Adipocyte (in vitro differentiated cells): ENCODE results near the gene TCF4.
A peak's percentile ranks its signal among the peaks of the same experiment; 100 is the strongest.

Experiments
- DNase-seq: peaks from one replicate; pipeline ENCODE4 v3.0.0-alpha.2; 2015; ENCODE audit warnings: low read depth
- H3K27me3 ChIP-seq: replicated peaks from 2 replicates; pipeline ENCODE4 v1.7.0; 2013; ENCODE audit warnings: mild to moderate bottlenecking, low read length, moderate library complexity; ENCODE audit not compliant: control insufficient read depth, insufficient read depth
- H3K36me3 ChIP-seq: 2 replicates; pipeline ENCODE4 v1.7.0; 2013; ENCODE audit warnings: low read length, mild to moderate bottlenecking, moderate library complexity; ENCODE audit not compliant: control insufficient read depth, insufficient read depth, severe bottlenecking
- H3K4me1 ChIP-seq: 2 replicates; pipeline ENCODE4 v1.7.0; 2013; ENCODE audit warnings: mild to moderate bottlenecking, low read length, moderate library complexity; ENCODE audit not compliant: control insufficient read depth, insufficient read depth
- H3K4me3 ChIP-seq: 2 replicates; pipeline ENCODE4 v1.7.0; 2013; ENCODE audit warnings: mild to moderate bottlenecking, low read length, moderate library complexity
- H3K9ac ChIP-seq: 2 replicates; pipeline ENCODE4 v1.7.0; 2013; ENCODE audit warnings: mild to moderate bottlenecking, low read length, moderate library complexity
- H3K9me3 ChIP-seq: 2 replicates; pipeline ENCODE4 v1.7.0; 2013; ENCODE audit warnings: mild to moderate bottlenecking, low read length, moderate library complexity; ENCODE audit not compliant: control insufficient read depth

Gene TCF4

GRCh38 chr18:55338978-55339650 is 248.9 kb downstream of the TCF4 start:
- Histone ChIP-seq H3K9me3 (no peaks in the 10 kb centered on the region), H3K4me3 (peak overlapping the region; percentile 55), H3K4me1 (peaks cover 27% of the 10 kb centered on the region), H3K9ac (no peak overlapping the region), H3K36me3 (no peaks in the 10 kb centered on the region), H3K27me3 (no peaks in the 10 kb centered on the region)
- DNase-seq = peak; percentile 5

GRCh38 chr18:55337908-55338521 is 250.0 kb downstream of the TCF4 start:
- no peak for DNase-seq
- Histone ChIP-seq H3K4me3 (no peak overlapping the region), H3K4me1 (peaks cover 24% of the 10 kb centered on the region), H3K36me3 (no peaks in the 10 kb centered on the region), H3K9me3 (no peaks in the 10 kb centered on the region), H3K9ac (no peak overlapping the region), H3K27me3 (no peaks in the 10 kb centered on the region)

GRCh38 chr18:55337138-55337537 is 250.9 kb downstream of the TCF4 start:
- no peaks in the 10 kb centered on the region for H3K9me3 ChIP-seq
- no peaks in the 10 kb centered on the region for H3K36me3 ChIP-seq
- H3K4me1 ChIP-seq = peaks cover 24% of the 10 kb centered on the region
- no peak overlapping the region for H3K9ac ChIP-seq
- DNase-seq = no peak
- no peak overlapping the region for H3K4me3 ChIP-seq
- no peaks in the 10 kb centered on the region for H3K27me3 ChIP-seq

GRCh38 chr18:55336438-55337100 is 251.4 kb downstream of the TCF4 start:
- no peak overlapping the region for H3K4me3 ChIP-seq
- H3K4me1 ChIP-seq = peaks cover 24% of the 10 kb centered on the region
- H3K9me3 ChIP-seq = no peaks in the 10 kb centered on the region
- no peaks in the 10 kb centered on the region for H3K36me3 ChIP-seq
- no peaks in the 10 kb centered on the region for H3K27me3 ChIP-seq
- no peak overlapping the region for H3K9ac ChIP-seq
- DNase-seq = no peak

- H3K9ac ChIP-seq = no peak overlapping the region
- no peaks in the 10 kb centered on the region for H3K36me3 ChIP-seq
- no peaks in the 10 kb centered on the region for H3K27me3 ChIP-seq
- DNase-seq = no peak
- H3K9me3 ChIP-seq = no peaks in the 10 kb centered on the region
- no peak overlapping the region for H3K4me3 ChIP-seq
- peaks cover 24% of the 10 kb centered on the region for H3K4me1 ChIP-seq
These were observed 253.1 kb downstream of the TCF4 start for GRCh38 chr18:55334875-55335274.

GRCh38 chr18:55331301-55331700 is 256.7 kb downstream of the TCF4 start:
- H3K9ac ChIP-seq = no peak overlapping the region
- H3K9me3 ChIP-seq = no peaks in the 10 kb centered on the region
- peaks cover 10% of the 10 kb centered on the region for H3K4me1 ChIP-seq
- H3K27me3 ChIP-seq = no peaks in the 10 kb centered on the region
- H3K4me3 ChIP-seq = no peak overlapping the region
- DNase-seq = no peak
- no peaks in the 10 kb centered on the region for H3K36me3 ChIP-seq

GRCh38 chr18:55328301-55328700 is 259.7 kb downstream of the TCF4 start:
- Histone ChIP-seq H3K27me3 (no peaks in the 10 kb centered on the region), H3K9me3 (no peaks in the 10 kb centered on the region), H3K36me3 (no peaks in the 10 kb centered on the region), H3K9ac (no peak overlapping the region), H3K4me1 (peaks cover 15% of the 10 kb centered on the region), H3K4me3 (no peak overlapping the region)
- DNase-seq = peak; percentile 39

GRCh38 chr18:55327454-55327853 is 260.5 kb downstream of the TCF4 start:
- H3K27me3 ChIP-seq = no peaks in the 10 kb centered on the region
- no peak for DNase-seq
- no peak overlapping the region for H3K4me3 ChIP-seq
- H3K9me3 ChIP-seq = no peaks in the 10 kb centered on the region
- peaks cover 22% of the 10 kb centered on the region for H3K4me1 ChIP-seq
- H3K36me3 ChIP-seq = no peaks in the 10 kb centered on the region
- H3K9ac ChIP-seq = no peak overlapping the region

GRCh38 chr18:55326134-55326533 is 261.9 kb downstream of the TCF4 start:
- no peak for DNase-seq
- Histone ChIP-seq H3K9me3 (no peaks in the 10 kb centered on the region), H3K27me3 (no peaks in the 10 kb centered on the region), H3K36me3 (no peaks in the 10 kb centered on the region), H3K9ac (no peak overlapping the region), H3K4me3 (no peak overlapping the region), H3K4me1 (peaks cover 26% of the 10 kb centered on the region)

- Histone ChIP-seq H3K9me3 (no peaks in the 10 kb centered on the region), H3K4me3 (no peak overlapping the region), H3K27me3 (no peaks in the 10 kb centered on the region), H3K4me1 (peaks cover 41% of the 10 kb centered on the region), H3K36me3 (no peaks in the 10 kb centered on the region), H3K9ac (no peak overlapping the region)
- no peak for DNase-seq
These were observed 263.8 kb downstream of the TCF4 start for GRCh38 chr18:55324166-55324565.

- Histone ChIP-seq H3K9me3 (no peaks in the 10 kb centered on the region), H3K27me3 (no peaks in the 10 kb centered on the region), H3K4me3 (peak overlapping the region; percentile 91), H3K36me3 (no peaks in the 10 kb centered on the region), H3K9ac (peak overlapping the region; percentile 80), H3K4me1 (peaks cover 50% of the 10 kb centered on the region)
- DNase-seq = peak; percentile 50
These were observed 264.7 kb downstream of the TCF4 start for GRCh38 chr18:55323051-55323994.
